GM18858 (cell line): ENCODE measurements around the gene IFT122.
"Not testable (repeated sequence)": the region's sequence is repeated elsewhere in the genome, so short reads cannot be mapped to it uniquely, and the experiment has no call there.

Experiments used
- ATAC-seq: cut with Tn5 transposase; IDR thresholded peaks from one replicate; pipeline ENCODE4 v1.9.1; 2021; ENCODE audit not compliant: unreplicated experiment

The IFT122 gene

GRCh38 chr3:129439817-129440617, at the start of gene IFT122, which contains the start of gene MBD4:
TSS of gene IFT122 (plus strand) at chr3:129440224. CDS start at chr3:129440331, 107 bp downstream.
TSS of gene MBD4 (minus strand) at chr3:129439948. CDS start at chr3:129439833, 115 bp downstream.
- peak; percentile 79 for ATAC-seq

- not testable (repeated sequence) for ATAC-seq
Measured at GRCh38 chr3:129391583-129391982, 48.4 kb upstream of the IFT122 start.

- ATAC-seq, result not testable (repeated sequence)
Measured at GRCh38 chr3:129392106-129392887, 47.7 kb upstream of the IFT122 start.

- no peak for ATAC-seq
Measured at GRCh38 chr3:129393271-129393670, 46.8 kb upstream of the IFT122 start.

GRCh38 chr3:129393760-129394564, 46.1 kb upstream of the IFT122 start:
- ATAC-seq, result not testable (repeated sequence)

GRCh38 chr3:129398803-129399144, 41.2 kb upstream of the IFT122 start:
- ATAC-seq, result no peak

- ATAC-seq, result peak; percentile 61
Measured at GRCh38 chr3:129399145-129399894, 40.7 kb upstream of the IFT122 start.

- ATAC-seq, result no peak
Measured at GRCh38 chr3:129399895-129400357, 40.1 kb upstream of the IFT122 start.

GRCh38 chr3:129402210-129402609, 37.8 kb upstream of the IFT122 start:
- ATAC-seq, result no peak

- no peak for ATAC-seq
Measured at GRCh38 chr3:129402616-129403015, 37.4 kb upstream of the IFT122 start.

GRCh38 chr3:129403450-129403849, 36.6 kb upstream of the IFT122 start:
- no peak for ATAC-seq

GRCh38 chr3:129404130-129404529, 35.9 kb upstream of the IFT122 start:
- no peak for ATAC-seq

- ATAC-seq, result no peak
Measured at GRCh38 chr3:129404610-129405009, 35.4 kb upstream of the IFT122 start.

GRCh38 chr3:129409541-129409940, 30.5 kb upstream of the IFT122 start:
- no peak for ATAC-seq

- no peak for ATAC-seq
Measured at GRCh38 chr3:129410971-129411370, 29.1 kb upstream of the IFT122 start.

GRCh38 chr3:129412542-129413198, 27.4 kb upstream of the IFT122 start:
- ATAC-seq, result no peak

- ATAC-seq, result not testable (repeated sequence)
Measured at GRCh38 chr3:129413238-129413637, 26.8 kb upstream of the IFT122 start.

GRCh38 chr3:129413687-129414506, 26.1 kb upstream of the IFT122 start:
- peak; percentile 77 for ATAC-seq

- ATAC-seq, result no peak
Measured at GRCh38 chr3:129415378-129415777, 24.6 kb upstream of the IFT122 start.
